Neural progenitor cell (in vitro differentiated cells): ENCODE measurements around the gene CCDC97. TPM values are rescaled to one million over a fixed set of nuclear protein-coding genes. Genes with fewer than 3 reads are reported as not detected.

Experiments
- DNase-seq: peaks from one replicate; pipeline ENCODE4 v3.0.0-alpha.2; 2016; ENCODE audit warnings: low spot score
- H2AFZ ChIP-seq: fragments of 200-600 bp; sonication (generic); replicated peaks from 2 replicates; pipeline ENCODE4 v1.6.1; 2016; ENCODE audit warnings: antibody characterized with exemption
- H3F3A ChIP-seq: fragments of 200-600 bp; sonication (generic); 2 replicates; pipeline ENCODE4 v1.6.1; 2016; ENCODE audit warnings: antibody characterized with exemption, low read depth
- H3K27ac ChIP-seq: fragments of 200-600 bp; sonication (generic); 2 replicates; pipeline ENCODE4 v1.5.1; 2016; ENCODE audit warnings: mild to moderate bottlenecking
- H3K27me3 ChIP-seq: fragments of 200-600 bp; sonication (generic); 2 replicates; pipeline ENCODE4 v1.6.1; 2016; ENCODE audit warnings: mild to moderate bottlenecking, moderate library complexity
- H3K36me3 ChIP-seq: fragments of 200-600 bp; sonication (generic); 2 replicates; pipeline ENCODE4 v1.5.1; 2016
- H3K4me1 ChIP-seq: fragments of 200-600 bp; sonication (generic); 2 replicates; pipeline ENCODE4 v1.6.1; 2016; ENCODE audit warnings: mixed run types
- H3K4me2 ChIP-seq: fragments of 200-600 bp; sonication (generic); 2 replicates; pipeline ENCODE4 v1.6.1; 2016
- H3K4me3 ChIP-seq: fragments of 200-600 bp; sonication (generic); 2 replicates; pipeline ENCODE4 v1.5.1; 2016
- H3K79me2 ChIP-seq: fragments of 200-600 bp; sonication (generic); 2 replicates; pipeline ENCODE4 v1.6.1; 2016; ENCODE audit warnings: low read depth
- H3K9ac ChIP-seq: fragments of 200-600 bp; sonication (generic); 2 replicates; pipeline ENCODE4 v1.6.1; 2016
- H3K9me3 ChIP-seq: fragments of 200-600 bp; sonication (generic); 2 replicates; pipeline ENCODE4 v1.5.1; 2016; ENCODE audit warnings: low read depth
- H4K20me1 ChIP-seq: fragments of 200-600 bp; sonication (generic); 2 replicates; pipeline ENCODE4 v1.6.1; 2016; ENCODE audit warnings: low read depth
- H3K27ac Mint-ChIP-seq: 3 replicates; pipeline ENCODE4 v1.8.0; 2021; ENCODE audit warnings: mixed read lengths
- H3K27me3 Mint-ChIP-seq: 2 replicates; pipeline ENCODE4 v1.8.0; 2022; ENCODE audit warnings: low read depth, mild to moderate bottlenecking, inconsistent platforms, moderate library complexity, mixed read lengths; ENCODE audit not compliant: insufficient read depth
- H3K36me3 Mint-ChIP-seq: 3 replicates; pipeline ENCODE4 v1.8.0; 2021; ENCODE audit warnings: mixed read lengths
- H3K4me1 Mint-ChIP-seq: 3 replicates; pipeline ENCODE4 v1.8.0; 2021; ENCODE audit warnings: mixed read lengths
- H3K4me3 Mint-ChIP-seq: 3 replicates; pipeline ENCODE4 v1.8.0; 2021; ENCODE audit warnings: mild to moderate bottlenecking, moderate library complexity, mixed read lengths
- H3K9me3 Mint-ChIP-seq: 3 replicates; pipeline ENCODE4 v1.8.0; 2020; ENCODE audit warnings: mixed read lengths
- CTCF ChIP-seq: fragments of 200-600 bp; sonication (generic); IDR thresholded peaks from 2 replicates; pipeline ENCODE4 v1.5.1; 2017; ENCODE audit warnings: antibody characterized with exemption, mild to moderate bottlenecking
- EZH2 ChIP-seq: fragments of 200-600 bp; sonication (generic); IDR thresholded peaks from 2 replicates; pipeline ENCODE4 v1.6.1; 2017; ENCODE audit warnings: antibody characterized with exemption, mild to moderate bottlenecking, moderate library complexity
- EZH2phosphoT487 ChIP-seq: fragments of 200-600 bp; sonication (generic); IDR thresholded peaks from 2 replicates; pipeline ENCODE4 v1.6.1; 2017; ENCODE audit warnings: antibody characterized with exemption
- total RNA-seq: library from RNA; depleted of rRNA; stranded (reverse); fragments of >200 nt; gene quantifications from 2 replicates; pipeline ENCODE4 v1.2.3, GENCODE V29; 2015; ENCODE audit warnings: low replicate concordance

CCDC97 gene
- total RNA-seq, 1 donor from 2014 or later, result 19.1 TPM

GRCh38 chr19:41334793-41335192, 24.8 kb downstream of the CCDC97 start:
- Histone ChIP-seq H3K27me3 (no peaks in the 10 kb centered on the region), H2AFZ (no peak overlapping the region), H3K36me3 (no peaks in the 10 kb centered on the region), H3K4me2 (no peak overlapping the region), H3K4me1 (no peaks in the 10 kb centered on the region), H3K4me3 (no peak overlapping the region), H3K27ac (no peak overlapping the region), H3K9ac (no peak overlapping the region), H4K20me1 (no peaks in the 10 kb centered on the region), H3K9me3 (no peaks in the 10 kb centered on the region), H3K79me2 (no peaks in the 10 kb centered on the region), H3F3A (no peaks in the 10 kb centered on the region)
- Mint-ChIP-seq H3K9me3 (no peaks in the 10 kb centered on the region), H3K4me3 (no peak overlapping the region), H3K4me1 (no peaks in the 10 kb centered on the region), H3K27ac (no peak overlapping the region), H3K27me3 (peaks cover 4% of the 10 kb centered on the region), H3K36me3 (no peaks in the 10 kb centered on the region)
- TF ChIP-seq EZH2 (no peak), EZH2phosphoT487 (no peak), CTCF (no peak)
- no peak for DNase-seq

- no peaks in the 10 kb centered on the region for H4K20me1 ChIP-seq
- TF ChIP-seq EZH2, result no peak
Measured at GRCh38 chr19:41335467-41335866, 25.5 kb downstream of the CCDC97 start.

GRCh38 chr19:41339936-41340335, 30.0 kb downstream of the CCDC97 start:
- H3K27me3 ChIP-seq, result no peaks in the 10 kb centered on the region
- peaks cover 2% of the 10 kb centered on the region for H3K27me3 Mint-ChIP-seq
- TF ChIP-seq CTCF (no peak), EZH2phosphoT487 (no peak)
- H3K4me3 ChIP-seq, result no peak overlapping the region
- H3K4me1 Mint-ChIP-seq, result no peaks in the 10 kb centered on the region
- no peak overlapping the region for H3K4me2 ChIP-seq
- H3K9me3 ChIP-seq, result no peaks in the 10 kb centered on the region
- H3K27ac Mint-ChIP-seq, result no peak overlapping the region
- DNase-seq, result no peak
- no peaks in the 10 kb centered on the region for H3K9me3 Mint-ChIP-seq
- H3K4me3 Mint-ChIP-seq, result no peak overlapping the region
- no peaks in the 10 kb centered on the region for H3K36me3 Mint-ChIP-seq
- no peaks in the 10 kb centered on the region for H3K79me2 ChIP-seq
- no peaks in the 10 kb centered on the region for H3K36me3 ChIP-seq
- H3K9ac ChIP-seq, result no peak overlapping the region
- no peaks in the 10 kb centered on the region for H4K20me1 ChIP-seq
- H3K27ac ChIP-seq, result no peak overlapping the region
- no peak overlapping the region for H2AFZ ChIP-seq
- H3F3A ChIP-seq, result no peaks in the 10 kb centered on the region
- no peaks in the 10 kb centered on the region for H3K4me1 ChIP-seq

More at GRCh38 chr19:41335467-41335866, 25.5 kb downstream of the CCDC97 start:
- Mint-ChIP-seq H3K4me3 (no peak overlapping the region), H3K27me3 (peaks cover 4% of the 10 kb centered on the region), H3K4me1 (no peaks in the 10 kb centered on the region), H3K9me3 (no peaks in the 10 kb centered on the region), H3K36me3 (no peaks in the 10 kb centered on the region), H3K27ac (peak overlapping the region; percentile 29)
- Histone ChIP-seq H3K27ac (no peak overlapping the region), H3K9me3 (no peaks in the 10 kb centered on the region), H3K4me1 (no peaks in the 10 kb centered on the region), H3K4me2 (no peak overlapping the region), H2AFZ (no peak overlapping the region), H3K79me2 (no peaks in the 10 kb centered on the region), H3K9ac (no peak overlapping the region), H3F3A (no peaks in the 10 kb centered on the region), H3K36me3 (no peaks in the 10 kb centered on the region), H3K4me3 (no peak overlapping the region), H3K27me3 (no peaks in the 10 kb centered on the region)
- no peak for DNase-seq

- DNase-seq, result no peak
- no peak overlapping the region for H3K27ac Mint-ChIP-seq
- H3K4me2 ChIP-seq, result no peak overlapping the region
Measured at GRCh38 chr19:41341669-41342490, 31.9 kb downstream of the CCDC97 start.

More at GRCh38 chr19:41341669-41342490, 31.9 kb downstream of the CCDC97 start:
- H3K27me3 ChIP-seq, result no peaks in the 10 kb centered on the region
- Mint-ChIP-seq H3K9me3 (no peaks in the 10 kb centered on the region), H3K27me3 (peaks cover 2% of the 10 kb centered on the region), H3K36me3 (no peaks in the 10 kb centered on the region), H3K4me1 (no peaks in the 10 kb centered on the region), H3K4me3 (no peak overlapping the region)
- no peak overlapping the region for H3K4me3 ChIP-seq
- H3K79me2 ChIP-seq, result no peaks in the 10 kb centered on the region
- H3K9me3 ChIP-seq, result no peaks in the 10 kb centered on the region
- H3K9ac ChIP-seq, result no peak overlapping the region
- TF ChIP-seq EZH2 (no peak), CTCF (no peak), EZH2phosphoT487 (no peak)
- no peaks in the 10 kb centered on the region for H3K36me3 ChIP-seq
- no peak overlapping the region for H2AFZ ChIP-seq
- no peaks in the 10 kb centered on the region for H3K4me1 ChIP-seq
- no peaks in the 10 kb centered on the region for H4K20me1 ChIP-seq
- no peak overlapping the region for H3K27ac ChIP-seq
- no peaks in the 10 kb centered on the region for H3F3A ChIP-seq
